Kidney capillary endothelial cell (primary cell): ENCODE measurements around the gene WWC1.

ENCODE experiments used
- DNase-seq: peaks from one replicate; pipeline ENCODE4 v3.0.0-alpha.2; 2018; ENCODE audit warnings: low spot score

The WWC1 gene

GRCh38 chr5:168291342-168291963 is at the start of gene WWC1:
WWC1 (plus strand) TSS chr5:168291645; CDS start chr5:168292153, 508 bp downstream.
- DNase-seq = peak; percentile 30

GRCh38 chr5:168244838-168245559 is 46.4 kb upstream of the WWC1 start:
- DNase-seq = no peak

GRCh38 chr5:168249923-168250322 is 41.5 kb upstream of the WWC1 start:
- DNase-seq = no peak

GRCh38 chr5:168251259-168251658 is 40.2 kb upstream of the WWC1 start:
- no peak for DNase-seq

GRCh38 chr5:168254013-168254693 is 37.3 kb upstream of the WWC1 start:
- no peak for DNase-seq

- no peak for DNase-seq
Measured at GRCh38 chr5:168260353-168261226, 30.9 kb upstream of the WWC1 start.

GRCh38 chr5:168261227-168261571 is 30.2 kb upstream of the WWC1 start:
- DNase-seq = no peak

- DNase-seq = no peak
Measured at GRCh38 chr5:168262042-168262743, 29.3 kb upstream of the WWC1 start.

GRCh38 chr5:168263121-168263520 is 28.3 kb upstream of the WWC1 start:
- no peak for DNase-seq

GRCh38 chr5:168266016-168266415 is 25.4 kb upstream of the WWC1 start:
- no peak for DNase-seq

- peak; percentile 73 for DNase-seq
Measured at GRCh38 chr5:168268949-168269936, 22.2 kb upstream of the WWC1 start.

- no peak for DNase-seq
Measured at GRCh38 chr5:168269937-168270330, 21.5 kb upstream of the WWC1 start.

- DNase-seq = no peak
Measured at GRCh38 chr5:168270476-168270875, 21.0 kb upstream of the WWC1 start.

GRCh38 chr5:168273056-168273980 is 18.1 kb upstream of the WWC1 start:
- no peak for DNase-seq

GRCh38 chr5:168274406-168274805 is 17.0 kb upstream of the WWC1 start:
- no peak for DNase-seq

- no peak for DNase-seq
Measured at GRCh38 chr5:168275940-168276339, 15.5 kb upstream of the WWC1 start.

- no peak for DNase-seq
Measured at GRCh38 chr5:168282120-168282519, 9.3 kb upstream of the WWC1 start.

- DNase-seq = no peak
Measured at GRCh38 chr5:168284809-168285208, 6.6 kb upstream of the WWC1 start.

GRCh38 chr5:168285696-168286095 is 5.7 kb upstream of the WWC1 start:
- no peak for DNase-seq
